NCI-H82 (cell line): ENCODE results near the gene HES3.

Experiments
- DNase-seq: peaks from one replicate; lab custom pipeline; 2025; lab: John Stamatoyannopoulos, UW

Gene HES3, protein sequence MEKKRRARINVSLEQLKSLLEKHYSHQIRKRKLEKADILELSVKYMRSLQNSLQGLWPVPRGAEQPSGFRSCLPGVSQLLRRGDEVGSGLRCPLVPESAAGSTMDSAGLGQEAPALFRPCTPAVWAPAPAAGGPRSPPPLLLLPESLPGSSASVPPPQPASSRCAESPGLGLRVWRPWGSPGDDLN

DNA sequence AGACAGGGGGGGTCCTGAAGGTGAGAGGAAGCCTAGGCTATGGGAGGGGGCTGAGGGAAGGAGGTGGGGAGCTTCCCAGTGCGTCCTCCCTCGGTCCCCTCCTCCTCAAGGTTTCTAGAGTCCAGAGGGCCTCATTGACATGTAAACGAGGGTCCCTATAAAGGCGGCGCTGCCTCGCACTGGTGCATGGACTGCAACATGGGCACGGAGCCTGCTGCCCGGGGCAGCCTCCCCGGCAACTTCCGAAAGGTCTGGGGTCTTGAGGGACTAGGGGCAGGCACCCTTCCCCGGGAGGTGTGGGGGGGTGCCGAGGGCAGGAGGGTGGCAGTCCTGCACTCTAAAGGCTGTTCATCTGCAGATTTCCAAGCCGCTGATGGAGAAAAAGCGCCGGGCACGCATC lies at the start of gene HES3:
Gene HES3, plus strand, starts transcription at position 187 of the 400 bp plus-strand sequence. Its CDS starts 187 bp downstream, at position 374.
- DNase-seq: no peak

DNA sequence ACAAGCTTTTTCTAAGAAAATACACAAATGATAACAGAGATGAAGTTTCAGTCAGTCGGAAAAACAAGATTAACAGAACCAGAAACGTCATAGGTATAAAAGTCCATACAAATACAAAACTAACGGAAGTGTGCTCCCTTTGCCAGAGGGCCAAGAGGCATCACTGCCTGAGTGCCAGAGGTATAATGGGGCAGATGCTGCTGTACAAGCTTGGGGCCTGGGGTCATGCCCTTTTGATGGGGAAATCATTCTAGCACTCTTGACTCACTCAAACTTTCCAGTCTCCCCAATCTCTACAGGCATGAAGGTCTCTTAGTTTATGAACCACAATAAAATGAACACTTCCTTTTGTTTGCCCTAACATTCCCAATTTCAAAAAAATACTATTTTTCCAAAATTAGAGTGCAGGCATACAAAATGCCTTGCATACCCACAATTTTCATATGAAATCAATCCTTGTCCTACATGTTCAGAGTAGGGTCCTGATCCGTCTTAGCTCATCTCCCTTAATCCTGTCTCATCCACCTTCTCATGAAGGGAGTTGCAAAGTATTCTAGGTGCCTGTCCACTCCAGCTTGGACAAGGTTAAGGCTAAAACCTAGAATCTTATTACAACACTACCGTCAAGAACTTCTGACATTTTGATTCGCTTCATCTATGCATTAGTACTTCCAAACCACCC lies 46.1 kb upstream of the HES3 start:
- DNase-seq: peak; percentile 61

DNA sequence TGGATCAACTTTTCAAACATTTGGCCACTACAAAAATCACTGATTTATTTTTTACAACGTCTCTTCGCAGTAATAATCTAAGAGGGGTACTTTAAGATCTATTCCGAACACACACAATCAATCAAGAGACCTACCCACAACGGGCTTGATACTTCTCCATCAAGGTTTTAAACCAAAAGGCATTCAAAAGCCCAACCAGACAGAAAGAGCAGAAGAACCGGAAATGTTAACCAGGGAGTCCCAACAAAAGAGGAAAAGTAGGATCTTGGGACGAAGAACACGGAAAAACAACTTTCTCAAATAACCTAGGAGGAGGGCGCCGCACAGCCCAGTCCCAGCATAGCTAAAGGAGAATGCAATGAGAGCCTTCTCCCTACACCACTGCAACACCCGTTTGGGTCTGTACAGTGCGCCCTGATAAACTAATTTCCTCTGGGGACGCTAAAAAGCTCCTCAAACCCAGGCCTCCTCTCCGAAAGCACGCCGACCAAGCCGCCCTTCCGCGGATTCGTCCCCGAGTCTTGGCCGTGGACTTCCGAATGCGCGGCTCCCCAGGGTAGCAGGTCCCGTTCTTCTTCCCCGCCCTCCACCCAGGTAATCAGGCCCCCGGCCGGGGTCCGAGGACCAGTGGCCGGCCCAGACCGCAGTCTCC lies 45.2 kb upstream of the HES3 start:
- DNase-seq: no peak

DNA sequence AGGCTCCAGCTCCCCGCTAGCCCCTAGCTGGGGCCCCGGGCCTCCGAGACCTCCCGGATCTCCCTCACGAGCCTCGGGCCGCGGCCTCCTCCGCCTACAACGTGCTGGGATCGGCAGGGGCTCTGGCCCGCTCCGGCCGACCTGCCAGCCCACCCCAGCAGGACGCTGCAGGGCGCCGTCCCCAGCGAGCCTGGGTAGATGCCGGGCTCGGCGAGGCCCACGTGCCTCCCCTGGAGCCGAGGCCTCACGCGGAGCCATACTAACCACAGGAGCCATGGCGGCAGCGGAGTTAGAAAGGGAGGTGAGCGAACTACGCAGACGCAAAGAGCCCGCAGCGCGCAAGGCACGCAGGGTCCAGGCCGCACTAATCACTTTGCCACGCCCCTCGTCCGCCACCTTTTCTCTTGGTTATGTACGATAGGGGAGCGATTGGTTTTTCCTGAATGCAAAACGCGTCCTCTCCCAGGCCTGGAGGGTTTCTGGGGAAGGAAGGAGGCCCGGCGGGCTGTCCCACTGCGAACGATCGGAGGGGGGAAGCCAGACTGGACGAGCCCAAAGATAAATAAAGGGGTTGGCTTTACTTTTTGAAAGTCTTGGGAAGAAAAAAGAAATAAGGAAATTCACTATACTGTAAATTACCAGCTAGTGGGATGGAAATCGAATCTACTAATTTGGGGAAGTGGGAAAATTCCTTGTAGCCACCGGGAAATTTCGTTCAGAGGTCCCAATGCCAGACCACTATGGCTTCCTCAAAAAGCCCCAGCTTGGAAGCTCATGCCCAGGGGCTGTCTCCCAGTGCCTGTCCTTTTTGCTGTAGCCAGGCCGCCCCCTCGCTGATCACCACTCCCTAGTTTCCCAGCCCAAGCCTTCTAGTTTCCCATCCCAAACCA lies 44.4 kb upstream of the HES3 start, which contains the start of gene RPL22:
Gene RPL22, minus strand, starts transcription at position 298 of the 890 bp plus-strand sequence. Its CDS starts 22 bp downstream, at position 276.
- peak; percentile 100 for DNase-seq

DNA sequence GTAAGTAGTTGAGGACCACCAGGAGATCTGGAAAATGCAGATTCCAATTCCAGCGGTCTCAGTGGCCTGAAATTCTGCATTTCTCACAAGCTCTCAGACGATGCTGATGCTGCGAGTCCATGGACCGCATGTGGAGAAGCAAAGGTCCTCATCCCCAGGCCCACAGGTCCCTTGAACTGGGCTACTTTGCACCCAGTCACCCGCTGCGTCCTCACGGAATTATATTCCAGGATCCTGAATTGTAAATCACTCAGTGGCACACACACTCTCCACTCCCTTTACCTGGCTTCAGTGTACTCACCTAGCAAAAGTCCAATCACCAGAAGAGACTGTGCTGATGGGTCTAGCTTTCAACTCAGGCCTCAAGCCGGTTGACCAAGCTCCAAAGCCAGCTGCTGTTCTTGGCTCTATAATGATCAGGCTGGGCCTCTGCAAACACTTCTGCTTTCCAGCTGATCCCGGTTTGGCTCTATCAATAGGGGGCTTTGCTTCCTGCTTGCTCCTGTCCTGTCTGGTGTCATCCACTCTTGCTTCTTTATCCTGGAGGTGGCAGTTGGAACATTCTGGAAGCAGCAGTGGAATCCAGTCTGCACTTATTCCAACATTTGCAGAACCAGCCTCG lies 43.7 kb upstream of the HES3 start:
- peak; percentile 33 for DNase-seq

DNA sequence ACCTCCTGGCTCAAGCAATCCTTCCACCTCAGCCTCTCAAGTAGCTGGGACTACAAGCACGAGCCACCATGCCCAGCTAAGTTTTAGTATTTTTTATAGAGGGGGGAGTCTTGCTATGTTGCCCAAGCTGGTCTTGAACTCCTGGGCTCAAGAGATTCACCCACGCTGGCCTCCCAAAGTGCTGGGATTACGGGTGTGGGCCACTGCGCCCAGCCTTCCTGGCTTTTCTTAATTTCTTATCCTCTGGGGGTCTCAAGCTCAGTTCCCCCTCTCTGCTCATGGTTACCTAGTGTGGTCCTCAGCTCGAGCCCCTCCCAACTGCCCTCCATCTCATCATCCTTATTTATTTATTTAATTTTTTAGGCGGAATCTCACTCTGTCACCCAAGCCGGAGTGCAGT lies 41.7 kb upstream of the HES3 start:
- no peak for DNase-seq

DNA sequence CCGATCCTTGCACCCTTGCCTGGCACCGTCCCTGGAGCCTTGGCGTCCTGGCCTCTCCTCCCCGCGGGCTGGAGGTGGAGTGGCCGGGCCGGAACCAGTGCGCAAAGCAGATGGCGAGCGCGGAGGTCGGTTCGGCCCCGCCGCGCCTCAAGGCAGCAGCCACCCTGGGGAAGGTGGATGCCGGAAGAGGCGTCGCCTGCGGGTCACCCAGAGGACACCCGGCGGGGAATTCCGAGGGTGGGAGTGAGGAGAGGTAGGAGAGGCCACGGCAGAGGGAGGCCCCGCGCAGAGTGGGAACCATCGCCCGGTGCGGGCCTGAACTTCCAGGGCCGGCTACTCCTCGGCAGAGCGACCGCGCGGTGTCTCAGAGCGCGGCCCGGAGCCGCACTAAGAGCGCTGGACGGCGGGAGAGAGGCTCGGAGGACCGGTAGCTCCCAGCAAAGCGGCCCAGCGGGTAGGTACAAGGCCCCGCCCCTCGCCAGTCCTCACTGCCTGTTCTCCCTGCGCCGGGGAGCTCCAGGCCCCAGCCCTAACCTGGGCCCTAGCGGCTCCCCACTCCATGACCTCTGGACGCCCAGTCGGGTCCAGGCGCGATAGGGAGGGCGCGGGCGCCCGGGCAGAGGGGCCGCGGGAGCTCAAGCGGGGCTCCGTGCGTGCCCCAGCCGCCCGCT lies 38.0 kb upstream of the HES3 start, which contains the start of gene RNF207:
Gene RNF207, plus strand, starts transcription at position 271 of the 671 bp plus-strand sequence. CDS start 417 bp downstream, outside the sequence.
- peak; percentile 82 for DNase-seq

DNA sequence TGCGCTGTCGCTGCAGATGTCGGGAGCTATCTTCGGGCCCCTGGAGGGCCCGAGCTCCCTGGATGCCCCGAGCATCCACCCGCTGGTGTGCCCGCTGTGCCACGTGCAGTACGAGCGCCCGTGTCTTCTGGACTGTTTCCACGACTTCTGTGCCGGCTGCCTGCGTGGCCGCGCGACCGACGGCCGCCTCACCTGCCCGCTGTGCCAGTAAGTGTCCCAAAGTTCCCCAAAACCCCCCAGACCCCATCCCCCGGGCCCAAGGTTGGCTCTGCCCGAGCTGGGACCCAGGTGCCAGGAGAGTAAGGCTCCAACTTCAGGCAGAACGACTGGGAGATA lies 37.5 kb upstream of the HES3 start:
- no peak for DNase-seq

DNA sequence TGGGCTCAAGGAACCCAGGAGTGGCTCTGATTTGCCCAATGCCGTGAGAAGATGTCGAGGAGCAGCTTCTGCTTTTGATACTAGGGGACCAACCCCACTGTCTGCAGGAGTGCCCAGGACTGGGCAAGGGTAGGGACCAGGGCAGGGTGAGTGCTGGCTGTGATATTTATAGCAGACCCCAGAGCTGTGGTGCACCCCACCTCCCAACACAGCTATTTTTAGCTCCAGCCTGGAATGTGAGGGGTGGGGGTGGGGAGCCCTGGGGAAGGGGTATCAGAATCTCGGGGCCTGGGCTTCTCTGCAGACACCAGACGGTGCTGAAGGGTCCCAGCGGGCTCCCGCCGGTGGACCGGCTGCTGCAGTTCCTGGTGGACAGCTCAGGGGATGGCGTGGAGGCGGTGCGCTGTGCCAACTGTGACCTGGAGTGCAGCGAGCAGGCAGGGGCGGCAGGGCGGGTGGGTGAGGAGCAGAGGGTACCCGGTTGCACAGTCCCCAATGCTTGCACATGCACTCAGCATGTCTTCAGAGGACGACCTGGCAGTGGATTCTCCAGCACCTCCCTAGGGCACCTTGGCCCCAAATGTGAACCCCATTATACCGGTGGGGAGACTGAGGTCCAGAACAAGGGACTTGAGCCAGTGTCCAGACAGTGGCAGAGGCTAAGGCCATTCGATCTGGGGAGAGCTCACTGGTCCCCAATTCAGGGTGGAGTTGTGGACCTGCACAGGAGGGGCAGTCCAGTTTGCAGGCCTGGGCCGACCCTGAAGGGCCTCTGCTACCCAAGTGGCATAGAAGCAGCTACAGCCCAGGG lies 36.7 kb upstream of the HES3 start:
- DNase-seq: no peak

DNA sequence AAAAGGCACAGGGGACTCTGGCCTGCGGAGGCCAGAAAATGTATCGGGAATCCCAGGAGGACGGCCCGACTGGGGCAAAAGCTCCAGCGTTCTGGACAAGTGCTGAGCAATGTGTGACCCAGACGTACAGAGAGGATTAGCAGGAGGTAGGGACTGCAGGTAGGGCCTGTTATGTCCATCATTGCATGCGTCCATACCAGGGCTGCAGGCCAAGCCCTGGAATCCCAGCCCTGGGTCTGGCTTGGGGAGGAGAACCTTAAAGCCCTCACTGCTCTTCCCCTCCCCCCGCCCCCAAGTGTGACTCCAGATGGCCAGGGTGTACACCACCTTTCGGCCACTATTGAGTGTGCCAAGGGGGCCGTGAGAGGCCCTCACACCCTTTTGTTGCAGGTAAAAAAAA lies 36.1 kb upstream of the HES3 start:
- peak; percentile 26 for DNase-seq

DNA sequence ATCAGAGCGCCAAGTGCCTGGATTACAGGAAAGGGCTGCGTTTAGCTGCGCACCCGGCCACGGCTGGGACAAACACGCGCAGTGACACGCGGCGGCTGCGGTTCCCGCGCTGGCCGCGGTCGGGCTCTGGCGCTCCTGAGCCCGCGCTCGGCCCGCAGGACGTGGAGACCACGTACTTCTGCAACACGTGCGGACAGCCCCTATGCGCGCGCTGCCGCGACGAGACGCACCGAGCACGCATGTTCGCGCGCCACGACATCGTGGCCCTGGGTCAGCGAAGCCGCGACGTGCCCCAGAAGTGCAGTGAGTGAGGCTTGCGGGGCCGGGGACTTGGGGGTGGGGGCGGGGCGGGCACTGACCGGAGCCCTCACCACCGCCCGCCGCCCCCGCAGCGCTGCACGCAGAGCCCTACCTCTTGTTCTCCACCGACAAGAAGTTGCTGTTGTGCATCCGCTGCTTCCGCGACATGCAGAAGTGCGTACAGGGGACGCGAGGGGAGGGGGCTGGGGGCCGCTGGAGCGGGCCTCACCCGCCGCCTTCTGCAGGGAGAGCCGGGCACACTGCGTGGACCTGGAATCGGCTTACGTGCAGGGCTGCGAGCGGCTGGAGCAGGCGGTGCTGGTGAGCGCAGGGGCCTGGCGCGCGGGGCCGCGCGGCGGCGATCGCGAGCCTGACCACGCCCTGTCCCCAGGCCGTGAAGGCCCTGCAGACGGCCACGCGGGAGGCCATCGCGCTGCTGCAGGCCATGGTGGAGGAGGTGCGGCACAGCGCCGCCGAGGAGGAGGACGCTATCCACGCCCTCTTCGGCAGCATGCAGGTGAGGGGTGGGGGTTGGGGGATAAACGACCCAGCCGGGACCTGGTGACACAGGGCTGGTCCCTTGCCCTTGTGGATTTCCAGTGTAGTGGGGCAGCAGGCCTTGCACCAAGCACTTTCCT lies 35.0 kb upstream of the HES3 start:
- peak; percentile 88 for DNase-seq

DNA sequence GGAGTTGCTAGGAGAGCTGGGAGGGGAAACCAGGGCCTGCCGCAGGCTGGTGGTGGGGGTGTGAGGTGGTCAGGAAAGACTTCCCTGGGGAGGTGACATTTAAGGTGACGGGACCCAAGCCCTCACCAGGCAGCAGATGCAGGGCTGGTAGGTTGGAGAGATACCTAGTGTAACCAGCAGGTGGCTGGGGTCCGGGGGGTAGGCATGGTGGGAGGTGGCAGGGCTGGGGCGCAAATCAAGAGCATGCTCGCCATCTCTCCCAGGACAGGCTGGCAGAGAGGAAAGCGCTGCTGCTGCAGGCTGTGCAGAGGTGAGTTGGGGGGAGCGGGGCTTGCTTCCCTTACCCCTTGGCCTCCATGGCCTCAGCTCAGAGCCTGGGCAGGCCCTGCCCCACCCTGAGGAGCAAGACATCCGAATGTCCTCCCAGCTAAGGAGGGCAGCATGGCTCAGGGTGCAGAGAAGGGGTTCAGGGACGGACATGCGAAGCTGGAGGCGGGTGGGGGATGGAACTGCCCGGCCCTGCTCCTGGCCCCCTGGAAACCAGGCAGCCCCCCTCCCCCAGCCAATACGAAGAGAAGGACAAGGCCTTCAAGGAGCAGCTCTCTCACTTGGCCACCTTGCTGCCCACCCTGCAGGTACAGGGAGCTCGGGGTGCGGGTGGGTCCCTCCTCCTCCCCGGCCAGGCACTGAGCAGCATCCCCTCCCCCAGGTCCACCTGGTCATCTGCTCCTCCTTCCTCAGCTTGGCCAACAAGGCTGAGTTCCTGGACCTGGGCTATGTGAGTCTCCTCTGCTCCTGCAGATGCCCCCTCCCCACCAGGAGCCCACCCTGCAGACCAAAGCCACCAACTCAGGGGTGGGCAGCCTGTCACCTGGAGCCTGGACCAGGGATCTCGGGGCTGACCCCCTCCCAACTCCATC lies 34.1 kb upstream of the HES3 start:
- DNase-seq: peak; percentile 76

DNA sequence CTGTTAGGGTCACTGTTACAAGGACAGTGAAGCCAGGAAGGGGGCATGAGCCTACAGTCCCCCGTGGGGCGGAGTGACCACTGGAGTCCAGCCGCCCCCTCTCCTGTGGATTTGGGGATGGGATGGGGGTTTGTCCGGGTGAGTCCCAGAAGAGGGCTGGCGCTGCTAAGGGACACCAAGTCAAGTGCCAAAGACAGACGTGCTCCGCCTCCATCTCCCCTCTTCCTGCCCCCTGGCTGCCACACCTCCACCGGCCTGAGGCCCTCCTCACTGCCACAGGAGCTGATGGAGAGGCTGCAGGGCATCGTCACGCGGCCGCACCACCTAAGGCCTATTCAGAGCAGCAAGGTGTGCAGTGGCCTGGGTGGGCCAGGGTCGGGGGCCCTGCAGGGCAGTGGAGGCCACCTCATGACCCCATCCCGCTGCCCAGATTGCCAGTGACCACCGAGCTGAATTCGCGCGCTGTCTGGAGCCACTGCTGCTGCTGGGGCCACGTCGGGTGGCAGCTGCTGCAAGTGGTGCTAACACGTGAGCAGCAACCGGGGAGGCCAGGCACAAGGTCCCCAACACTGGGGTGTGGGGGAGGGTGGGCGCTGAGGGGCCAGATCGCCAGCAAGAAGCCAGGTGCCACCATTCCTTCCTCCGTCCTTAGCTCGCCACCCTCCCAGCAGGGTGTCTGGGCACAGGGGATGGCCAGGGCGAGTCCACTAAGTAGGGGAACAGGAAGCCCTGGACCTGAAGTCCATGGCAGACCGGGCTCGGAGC lies 33.2 kb upstream of the HES3 start:
- DNase-seq: no peak

DNA sequence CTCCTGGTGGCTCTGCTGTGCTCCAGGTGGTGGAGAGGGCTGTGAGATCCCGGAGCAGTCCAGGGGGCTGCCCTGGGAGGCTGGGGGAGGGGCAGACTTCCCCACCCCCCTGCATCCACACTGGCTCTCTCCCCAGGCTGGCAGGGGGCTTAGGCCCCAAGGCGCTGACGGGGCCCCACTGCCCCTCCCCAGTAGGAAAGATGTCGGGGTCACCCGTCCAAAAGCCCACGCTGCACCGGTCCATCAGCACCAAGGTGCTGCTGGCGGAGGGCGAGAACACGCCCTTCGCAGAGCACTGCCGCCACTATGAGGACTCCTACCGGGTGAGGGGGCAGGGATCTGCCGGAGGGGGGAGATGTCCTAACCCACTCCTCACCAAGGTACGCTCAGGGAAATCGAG lies 32.2 kb upstream of the HES3 start:
- no peak for DNase-seq

DNA sequence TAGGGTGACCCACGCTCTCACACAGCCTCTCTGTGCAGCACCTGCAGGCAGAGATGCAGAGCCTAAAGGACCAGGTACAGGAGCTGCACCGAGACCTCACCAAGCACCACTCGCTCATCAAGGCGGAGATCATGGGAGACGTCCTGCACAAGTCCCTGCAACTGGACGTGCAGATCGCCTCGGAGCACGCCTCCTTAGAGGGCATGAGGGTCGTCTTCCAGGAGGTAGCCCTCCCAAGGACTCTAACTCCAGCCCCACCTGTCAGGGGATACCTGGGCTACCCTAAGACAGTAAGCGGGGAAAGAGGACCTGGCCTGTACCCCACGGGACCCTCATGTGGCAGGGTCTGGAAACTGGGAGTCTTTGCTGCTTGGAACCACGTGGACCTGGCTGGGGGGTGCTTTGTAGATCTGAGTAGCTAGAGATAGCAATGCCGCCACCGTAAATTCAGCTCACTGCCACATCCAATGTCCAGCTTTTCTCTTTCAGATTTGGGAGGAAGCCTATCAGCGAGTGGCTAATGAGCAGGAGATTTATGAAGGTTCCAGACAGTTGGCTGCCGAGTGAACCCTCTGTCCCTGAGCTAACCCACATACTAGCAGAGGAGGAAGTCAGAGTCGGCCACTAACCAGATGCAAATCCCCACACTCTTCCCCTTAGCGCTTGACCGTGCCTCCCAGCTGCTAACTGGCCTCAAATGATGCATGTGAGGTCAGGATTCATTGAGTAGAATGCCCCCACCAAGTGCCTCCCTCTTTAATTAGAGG lies 31.6 kb upstream of the HES3 start:
- DNase-seq: no peak

DNA sequence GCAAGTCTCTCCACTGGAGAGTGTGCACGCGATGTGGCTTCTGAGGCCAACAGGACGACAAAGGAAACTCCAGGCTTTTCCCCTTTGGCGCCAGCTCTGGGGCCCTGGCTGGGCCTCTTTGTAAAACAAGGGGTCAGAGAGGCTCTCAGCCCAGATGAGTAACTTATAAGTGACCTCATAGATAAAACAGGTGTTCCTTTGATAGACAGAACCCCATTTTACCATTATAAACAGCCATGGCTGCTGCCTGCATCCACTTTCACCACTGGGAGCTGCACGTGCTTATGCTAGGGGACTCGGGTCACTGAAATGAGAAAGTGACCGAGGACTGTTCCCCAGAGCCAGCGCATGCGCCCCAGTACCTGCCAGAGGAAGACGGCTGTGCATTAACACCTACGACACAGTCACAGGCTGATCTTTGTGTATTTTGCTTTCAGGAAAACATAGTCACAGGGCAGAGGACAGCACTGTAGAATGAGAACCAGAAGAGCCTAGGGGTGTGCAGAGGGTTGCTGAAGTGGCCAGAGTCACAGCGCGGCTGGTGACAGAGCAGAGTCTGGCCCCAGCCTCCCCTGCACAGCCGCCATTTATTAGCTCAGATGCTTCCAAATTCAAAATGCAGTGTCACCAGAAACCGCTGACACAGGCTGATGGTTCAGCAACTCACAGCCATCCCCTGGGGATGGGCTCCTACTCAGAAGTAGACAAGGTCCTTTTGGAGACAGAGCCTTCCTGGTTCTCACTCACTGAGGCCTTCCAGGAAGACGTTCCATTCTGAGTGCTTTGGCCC lies 25.4 kb upstream of the HES3 start:
- DNase-seq: no peak
